Fibroblast of villous mesenchyme (primary cell): Measurements from ENCODE around the gene FBXO46. TPM values are rescaled to one million over a fixed set of nuclear protein-coding genes. Genes with fewer than 3 reads are reported as not detected.
A peak's percentile ranks its signal among the peaks of the same experiment; 100 is the strongest.
"Not testable (repeated sequence)": the region's sequence is repeated elsewhere in the genome, so short reads cannot be mapped to it uniquely, and the experiment has no call there.

Experiments
- DNase-seq: peaks from one replicate; pipeline ENCODE4 v3.0.0-alpha.2; 2010; ENCODE audit warnings: low read depth
- H3K4me3 ChIP-seq: 2 replicates; pipeline ENCODE4 v1.5.1; 2011; ENCODE audit warnings: low read depth, mild to moderate bottlenecking, low read length
- CTCF ChIP-seq: IDR thresholded peaks from 2 replicates; pipeline ENCODE4 v1.5.1; 2012; ENCODE audit warnings: low read depth, mild to moderate bottlenecking, low read length; ENCODE audit not compliant: insufficient read depth
- total RNA-seq: library from RNA; depleted of rRNA; stranded (reverse); fragments of >200 nt; gene quantifications from 2 replicates; pipeline ENCODE4 v1.2.3, GENCODE V29; 2012

The FBXO46 gene
- total RNA-seq, 1 donor, result 12.5 TPM

DNA sequence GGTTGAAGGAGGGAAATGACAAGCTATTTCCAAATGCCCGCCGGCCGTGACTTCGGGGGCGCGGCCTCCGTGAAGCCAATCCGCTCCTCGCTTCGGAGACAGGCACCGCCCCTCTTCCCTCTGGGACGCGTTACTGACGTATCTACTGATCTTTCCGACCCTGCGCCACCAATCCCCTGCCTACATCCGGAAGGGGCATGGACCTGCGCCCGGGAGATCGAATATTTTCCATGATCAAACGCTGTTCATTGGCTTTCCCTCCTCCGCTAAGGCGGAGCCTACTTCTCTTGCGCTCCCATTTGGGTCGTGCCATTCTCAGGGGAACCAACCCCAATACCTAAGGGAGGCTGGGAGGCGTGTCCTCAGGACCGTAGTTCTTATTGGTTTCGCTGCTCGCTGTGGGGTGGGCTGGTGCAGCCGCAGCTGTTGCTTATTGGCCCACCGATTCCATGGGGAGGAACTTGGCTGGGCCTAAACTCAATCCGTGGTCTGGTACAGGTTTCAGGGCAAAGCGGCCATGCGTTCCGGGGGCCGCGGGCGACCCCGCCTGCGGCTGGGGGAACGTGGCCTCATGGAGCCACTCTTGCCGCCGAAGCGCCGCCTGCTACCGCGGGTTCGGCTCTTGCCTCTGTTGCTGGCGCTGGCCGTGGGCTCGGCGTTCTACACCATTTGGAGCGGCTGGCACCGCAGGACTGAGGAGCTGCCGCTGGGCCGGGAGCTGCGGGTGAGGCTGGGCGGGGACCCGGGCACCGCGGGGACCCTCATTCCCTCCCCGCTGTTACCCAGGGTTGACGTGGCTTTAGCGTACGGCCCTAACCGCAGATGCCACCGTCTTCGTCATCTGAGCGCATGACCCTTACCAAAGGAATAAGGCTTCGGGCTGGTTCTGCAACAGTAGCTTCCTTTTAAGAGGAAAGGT is 38.2 kb downstream of the FBXO46 start, which contains the start of gene QPCTL:
TSS of gene QPCTL (plus strand) at position 480 of the 919 bp plus-strand sequence. CDS start at position 518, 38 bp downstream.
- H3K4me3 ChIP-seq, result peak within 1 kb of the TSS; percentile 93
- peak; percentile 100 for DNase-seq
- TF ChIP-seq CTCF, result no peak

DNA sequence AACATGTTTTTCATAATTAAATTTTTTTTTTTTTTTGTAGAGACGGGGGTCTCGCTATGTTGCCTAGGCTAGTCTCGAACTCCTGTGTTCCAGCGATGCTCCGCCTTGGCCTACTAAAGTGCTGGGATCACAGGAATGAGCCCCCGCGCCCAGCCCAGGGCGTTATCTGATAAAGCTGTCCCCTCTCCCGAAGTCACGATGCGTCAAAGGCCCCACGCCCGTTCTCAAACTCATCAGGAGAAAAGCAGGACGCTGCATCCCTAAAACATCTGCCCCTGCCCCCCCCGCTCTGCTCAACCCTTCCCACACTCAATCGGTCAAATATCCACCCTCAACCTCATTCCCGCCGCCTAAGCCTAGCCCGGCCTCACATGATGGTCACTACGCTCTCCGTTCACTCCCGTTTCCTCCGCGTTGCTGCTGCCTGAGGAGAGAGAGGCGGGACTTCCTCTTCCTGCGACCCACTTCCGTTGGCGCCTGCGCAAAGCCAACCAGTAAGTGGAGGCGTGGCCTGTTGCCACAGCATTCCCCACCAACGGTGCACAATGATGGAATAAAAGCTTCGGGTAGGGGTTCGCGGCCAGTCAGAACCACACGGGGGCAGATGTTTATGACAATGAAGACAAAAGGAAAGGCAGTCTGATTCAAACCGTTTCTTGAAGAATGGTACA is 39.0 kb downstream of the FBXO46 start, which contains the start of gene SNRPD2:
TSS of gene SNRPD2 (minus strand) at position 438 of the 671 bp plus-strand sequence. CDS start at position 373, 65 bp downstream.
- peak within 1 kb of the TSS; percentile 93 for H3K4me3 ChIP-seq
- peak; percentile 97 for DNase-seq
- no peak for TF ChIP-seq CTCF

DNA sequence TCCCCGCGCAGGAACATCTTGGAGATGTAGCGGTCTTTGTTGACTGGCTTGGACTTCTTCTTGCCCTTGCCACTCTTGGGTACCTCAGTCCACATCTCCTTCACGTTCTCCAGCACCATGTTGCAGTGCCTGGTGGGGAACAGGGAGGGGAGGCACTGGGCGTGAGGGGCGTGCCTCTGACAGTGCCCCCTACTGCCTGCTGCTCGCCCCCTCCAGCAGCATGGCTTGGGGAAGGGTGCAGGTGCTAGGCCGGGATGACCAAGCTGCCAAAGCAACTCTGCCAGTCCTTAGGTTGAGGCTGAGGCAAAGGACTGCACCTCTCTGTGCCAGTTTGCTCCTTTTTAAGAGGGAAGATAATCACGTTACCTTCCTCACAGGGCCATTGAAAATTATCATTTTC is 43.1 kb downstream of the FBXO46 start:
- no peak overlapping the region for H3K4me3 ChIP-seq
- no peak for DNase-seq
- TF ChIP-seq CTCF, result no peak

DNA sequence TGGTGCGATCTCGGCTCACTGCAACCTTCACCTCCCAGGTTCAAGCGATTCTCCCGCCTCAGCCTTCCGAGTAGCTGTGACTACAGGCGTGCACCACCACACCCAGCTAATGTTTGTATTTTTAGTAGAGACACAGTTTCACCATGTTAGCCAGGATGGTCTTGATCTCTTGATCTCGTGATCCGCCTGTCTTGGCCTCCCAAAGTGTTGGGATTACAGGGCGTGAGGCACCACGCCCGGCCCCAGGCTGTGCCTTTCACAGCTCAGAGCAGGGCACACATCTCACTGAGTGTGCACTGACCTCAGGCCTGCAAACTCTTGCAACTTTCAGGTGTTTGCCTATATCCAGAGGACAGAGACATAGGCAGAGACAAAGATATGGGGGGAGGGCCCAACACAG is 45.7 kb downstream of the FBXO46 start:
- not testable (repeated sequence) for DNase-seq, H3K4me3 ChIP-seq

- no peak overlapping the region for H3K4me3 ChIP-seq
- no peak for TF ChIP-seq CTCF
- DNase-seq, result no peak
These were observed 47.8 kb downstream of the FBXO46 start for GRCh38 chr19:45682908-45683307.

GRCh38 chr19:45682117-45682516 is 48.6 kb downstream of the FBXO46 start:
- no peak for DNase-seq
- no peak for TF ChIP-seq CTCF

GRCh38 chr19:45681391-45682015 is 49.2 kb downstream of the FBXO46 start:
- peak; percentile 77 for DNase-seq
- TF ChIP-seq CTCF, result peak; percentile 97

More at GRCh38 chr19:45682117-45682516, 48.6 kb downstream of the FBXO46 start:
- no peak overlapping the region for H3K4me3 ChIP-seq

More at GRCh38 chr19:45681391-45682015, 49.2 kb downstream of the FBXO46 start:
- H3K4me3 ChIP-seq, result peak overlapping the region; percentile 49
